ENCODE data around the gene CREB3L1. TPM values are rescaled to one million over a fixed set of nuclear protein-coding genes. Genes with fewer than 3 reads are reported as not detected.

The CREB3L1 gene
- total RNA-seq, 1 donor from 2014 or later, result 12.5 TPM

DNA sequence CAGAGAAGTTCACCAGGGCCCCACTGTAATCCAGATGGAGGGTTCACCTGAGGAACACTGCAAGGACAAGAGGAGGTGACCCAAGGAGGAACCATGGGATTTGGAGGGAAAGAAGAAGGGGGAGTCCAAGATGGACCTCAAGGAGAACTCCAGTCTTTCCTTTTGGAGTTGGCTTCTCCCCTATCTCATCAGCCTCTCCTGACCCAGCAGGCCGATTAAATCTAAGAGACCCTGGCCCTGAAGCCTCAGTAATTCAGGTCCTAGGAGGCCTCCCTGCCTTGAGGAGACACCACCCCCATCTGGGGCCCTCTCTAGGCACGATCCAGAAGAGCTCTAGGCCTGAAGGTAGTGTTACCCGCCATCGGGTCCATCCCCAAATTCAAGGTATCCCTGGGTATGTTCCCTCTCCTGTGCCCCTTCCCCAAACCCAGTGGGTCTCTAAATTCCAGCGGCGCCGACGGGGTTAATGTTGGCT is 54.7 kb downstream of the CREB3L1 start:
- Histone ChIP-seq H3K27me3 (ENCODE audit: control insufficient read depth in 3 of 3, insufficient read depth in 3 of 3, low read length in 3 of 3) (peaks cover 42 to 56% (median 46%) of the 10 kb centered on the region in 3 donors), H3K9me3 (ENCODE audit: control insufficient read depth in 3 of 3, low read length in 3 of 3) (no peaks in the 10 kb centered on the region), H3K27ac (ENCODE audit: low read depth, low read length) (no peak overlapping the region), H3K9ac (ENCODE audit: low read depth in 1 of 3, low read length in 3 of 3) (peak overlapping the region in 1 of 3 donors; percentile 25), H3K36me3 (ENCODE audit: control insufficient read depth in 3 of 3, insufficient read depth in 3 of 3, low read length in 3 of 3) (no peaks in the 10 kb centered on the region), H3K4me1 (ENCODE audit: control insufficient read depth in 3 of 3, insufficient read depth in 3 of 3, low read length in 3 of 3) (peaks cover 7 to 9% (median 8%) of the 10 kb centered on the region in 3 donors), H3K4me3 (ENCODE audit: low read length in 3 of 3) (peak overlapping the region in 1 of 3 donors; percentile 29)

DNA sequence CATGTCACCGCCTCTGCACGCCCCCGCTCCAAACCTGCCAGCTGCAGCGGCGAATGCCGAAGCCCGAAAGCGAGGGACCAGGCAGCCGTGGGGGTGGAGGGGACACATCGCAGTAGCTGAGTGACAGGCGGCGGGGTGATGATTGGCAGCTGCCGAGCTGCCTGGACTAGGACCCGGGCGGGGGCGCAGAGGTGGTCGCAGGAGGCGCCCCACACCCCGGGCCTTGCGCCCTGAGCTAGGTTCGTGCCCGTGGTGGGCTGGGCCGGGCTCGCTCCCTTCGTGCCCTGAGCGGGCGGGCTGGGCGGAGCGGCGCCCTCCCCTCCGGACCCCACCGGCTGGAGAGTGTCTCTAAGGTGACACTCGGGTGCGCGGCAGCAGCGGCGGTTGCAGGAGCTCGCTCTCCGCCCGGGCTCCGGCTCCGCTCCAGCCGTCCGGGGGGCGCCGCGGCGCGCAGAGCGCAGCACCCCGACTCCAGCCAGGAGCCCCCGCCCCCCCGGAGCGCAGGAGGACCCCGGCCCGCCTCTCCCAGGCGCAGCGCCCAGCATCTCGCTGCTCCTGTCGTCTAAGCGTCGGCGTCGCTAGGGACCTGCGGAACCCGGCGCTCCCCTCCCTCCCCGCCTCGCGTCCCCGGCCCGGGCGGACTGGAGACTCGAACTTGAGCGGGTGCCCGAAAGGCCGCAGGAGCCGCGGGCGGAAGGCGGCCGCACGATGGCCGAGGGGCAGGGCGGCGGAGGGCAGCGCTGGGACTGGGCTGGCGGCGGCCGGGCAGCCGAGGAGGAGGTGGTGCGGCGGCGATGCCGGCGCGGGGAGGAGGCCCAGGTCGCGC is 55.3 kb downstream of the CREB3L1 start:
- Histone ChIP-seq H3K27ac (ENCODE audit: low read depth, low read length) (no peak overlapping the region), H3K4me1 (ENCODE audit: control insufficient read depth in 3 of 3, insufficient read depth in 3 of 3, low read length in 3 of 3) (peaks cover 7 to 9% (median 8%) of the 10 kb centered on the region in 3 donors), H3K36me3 (ENCODE audit: control insufficient read depth in 3 of 3, insufficient read depth in 3 of 3, low read length in 3 of 3) (no peaks in the 10 kb centered on the region), H3K9me3 (ENCODE audit: control insufficient read depth in 3 of 3, low read length in 3 of 3) (no peaks in the 10 kb centered on the region), H3K27me3 (ENCODE audit: control insufficient read depth in 3 of 3, insufficient read depth in 3 of 3, low read length in 3 of 3) (peaks cover 42 to 56% (median 46%) of the 10 kb centered on the region in 3 donors), H3K9ac (ENCODE audit: low read depth in 1 of 3, low read length in 3 of 3) (peak overlapping the region in 1 of 3 donors; percentile 25), H3K4me3 (ENCODE audit: low read length in 3 of 3) (peak overlapping the region in 2 of 3 donors; percentile 17 to 45)

DNA sequence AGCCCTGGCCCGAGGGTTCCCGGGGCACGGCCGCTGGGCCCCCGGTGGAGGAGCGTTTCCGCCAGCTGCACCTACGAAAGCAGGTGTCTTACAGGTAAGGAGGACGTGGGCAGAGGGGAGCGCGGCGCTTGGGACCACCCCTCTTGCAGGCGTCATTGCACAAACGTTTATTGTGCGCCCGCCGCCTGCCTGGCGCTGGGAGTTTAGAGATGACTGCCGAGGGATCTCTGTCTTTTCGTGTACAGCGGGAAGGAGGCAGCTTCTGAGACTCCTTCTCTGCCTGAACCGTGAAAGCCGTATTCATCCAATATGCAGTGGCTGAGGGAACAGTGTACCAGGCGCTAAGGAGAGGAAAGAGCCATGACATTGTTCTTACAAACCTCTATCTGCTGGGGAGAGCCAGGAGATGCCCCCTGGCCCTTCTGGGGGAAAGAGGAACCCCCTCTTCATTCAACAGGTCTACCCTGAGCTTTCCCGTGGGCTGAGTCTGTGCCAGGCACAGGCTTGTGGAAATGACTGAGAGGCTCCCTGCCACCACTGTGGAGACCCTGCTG is 56.0 kb downstream of the CREB3L1 start:
- no peak overlapping the region for H3K9ac ChIP-seq (ENCODE audit: low read depth in 1 of 3, low read length in 3 of 3)
- H3K4me1 ChIP-seq (ENCODE audit: control insufficient read depth in 3 of 3, insufficient read depth in 3 of 3, low read length in 3 of 3), result peaks cover 9 to 11% (median 9%) of the 10 kb centered on the region in 3 donors
- H3K4me3 ChIP-seq (ENCODE audit: low read length in 3 of 3), result peak overlapping the region in 2 of 3 donors; percentile 17 to 45
- H3K27ac ChIP-seq (ENCODE audit: low read depth, low read length), result no peak overlapping the region
- H3K36me3 ChIP-seq (ENCODE audit: control insufficient read depth in 3 of 3, insufficient read depth in 3 of 3, low read length in 3 of 3), result no peaks in the 10 kb centered on the region
- H3K9me3 ChIP-seq (ENCODE audit: control insufficient read depth in 3 of 3, low read length in 3 of 3), result no peaks in the 10 kb centered on the region
- peaks cover 42 to 56% (median 46%) of the 10 kb centered on the region in 3 donors for H3K27me3 ChIP-seq (ENCODE audit: control insufficient read depth in 3 of 3, insufficient read depth in 3 of 3, low read length in 3 of 3)

DNA sequence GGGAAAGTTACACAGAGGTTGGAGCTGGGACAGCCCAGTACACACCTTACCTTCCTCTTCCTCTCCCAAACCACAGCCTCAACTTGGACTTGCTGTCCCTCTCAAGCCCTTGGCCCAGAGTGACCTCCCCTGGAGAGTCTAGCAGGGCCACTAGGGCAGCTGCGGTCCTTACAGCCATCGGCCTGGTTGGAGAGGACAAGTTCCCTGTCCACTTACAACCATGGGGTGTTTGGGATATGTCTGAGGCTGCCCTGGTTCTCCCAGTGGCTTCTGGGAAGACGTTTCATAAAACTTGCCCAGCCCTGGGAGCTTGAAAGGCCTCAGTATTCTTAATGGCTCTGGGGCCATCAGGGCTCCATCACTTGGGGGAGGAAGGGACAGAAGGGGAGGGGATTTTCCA is 56.7 kb downstream of the CREB3L1 start:
- H3K27me3 ChIP-seq (ENCODE audit: control insufficient read depth in 3 of 3, insufficient read depth in 3 of 3, low read length in 3 of 3), result peaks cover 42 to 56% (median 46%) of the 10 kb centered on the region in 3 donors

DNA sequence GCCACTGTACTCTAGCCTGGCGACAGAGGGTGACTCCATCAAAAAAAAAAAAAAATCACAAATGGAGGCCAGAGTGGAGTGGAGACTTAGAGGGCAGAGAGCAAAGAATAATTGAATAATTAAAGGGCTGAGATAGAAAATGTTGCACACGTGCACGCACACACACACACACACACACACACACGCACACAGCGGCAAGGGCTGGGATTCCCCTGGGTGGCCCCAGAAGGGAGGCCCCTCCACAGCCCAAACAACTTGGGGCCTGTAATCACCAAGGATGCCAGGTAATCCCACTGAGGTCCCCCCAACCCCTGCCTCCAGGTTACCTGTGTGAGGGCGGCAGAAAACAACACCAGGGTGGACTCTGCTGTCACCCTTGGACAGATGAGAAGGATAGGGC is 57.8 kb downstream of the CREB3L1 start:
- Histone ChIP-seq H3K4me1 (ENCODE audit: control insufficient read depth in 3 of 3, insufficient read depth in 3 of 3, low read length in 3 of 3) (peaks cover 27 to 29% (median 27%) of the 10 kb centered on the region in 3 donors), H3K27ac (ENCODE audit: low read depth, low read length) (no peak overlapping the region)

More for the DNA sequence above, 56.7 kb downstream of the CREB3L1 start:
- Histone ChIP-seq H3K9me3 (ENCODE audit: control insufficient read depth in 3 of 3, low read length in 3 of 3) (no peaks in the 10 kb centered on the region), H3K4me1 (ENCODE audit: control insufficient read depth in 3 of 3, insufficient read depth in 3 of 3, low read length in 3 of 3) (peaks cover 16 to 19% (median 17%) of the 10 kb centered on the region in 3 donors), H3K27ac (ENCODE audit: low read depth, low read length) (no peak overlapping the region), H3K36me3 (ENCODE audit: control insufficient read depth in 3 of 3, insufficient read depth in 3 of 3, low read length in 3 of 3) (no peaks in the 10 kb centered on the region), H3K9ac (ENCODE audit: low read depth in 1 of 3, low read length in 3 of 3) (no peak overlapping the region), H3K4me3 (ENCODE audit: low read length in 3 of 3) (no peak overlapping the region)

DNA sequence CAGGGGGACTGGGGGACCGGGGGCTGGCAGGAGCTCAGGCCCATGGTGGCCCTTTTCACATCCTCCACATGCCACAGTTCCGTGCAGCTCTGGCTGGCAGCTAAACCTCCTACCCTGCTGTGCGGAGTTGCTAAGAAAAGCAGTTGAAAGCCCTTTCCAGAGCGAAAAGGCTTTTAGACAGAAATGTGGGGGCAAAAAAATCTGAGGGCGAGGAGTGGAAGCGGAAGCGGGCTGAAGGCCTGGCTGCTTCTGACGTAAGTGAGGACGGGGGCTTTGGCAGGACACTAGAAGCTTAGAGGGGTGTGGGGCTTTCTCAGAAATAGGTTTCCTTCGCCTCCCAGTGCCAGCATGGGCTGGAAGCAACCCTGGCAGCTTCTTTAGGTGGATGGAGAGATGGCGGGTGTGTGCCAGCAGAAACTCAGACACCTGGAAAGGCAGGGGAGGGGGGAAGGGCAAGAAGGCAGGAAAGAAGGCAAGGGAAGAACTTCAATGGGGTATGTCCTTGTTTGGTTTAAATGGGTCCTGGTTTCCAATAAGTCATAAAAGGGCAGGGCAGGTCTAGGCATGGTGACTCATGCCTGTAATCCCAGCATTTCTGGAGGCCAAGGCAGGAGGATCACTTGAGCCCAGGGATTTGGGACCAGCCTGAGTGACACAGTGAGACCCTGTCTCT is 58.6 kb downstream of the CREB3L1 start:
- Histone ChIP-seq H3K9me3 (ENCODE audit: control insufficient read depth in 3 of 3, low read length in 3 of 3) (no peaks in the 10 kb centered on the region), H3K4me3 (ENCODE audit: low read length in 3 of 3) (no peak overlapping the region), H3K27ac (ENCODE audit: low read depth, low read length) (no peak overlapping the region), H3K27me3 (ENCODE audit: control insufficient read depth in 3 of 3, insufficient read depth in 3 of 3, low read length in 3 of 3) (peaks cover 29 to 38% (median 32%) of the 10 kb centered on the region in 3 donors), H3K4me1 (ENCODE audit: control insufficient read depth in 3 of 3, insufficient read depth in 3 of 3, low read length in 3 of 3) (peaks cover 27 to 37% (median 30%) of the 10 kb centered on the region in 3 donors), H3K9ac (ENCODE audit: low read depth in 1 of 3, low read length in 3 of 3) (no peak overlapping the region), H3K36me3 (ENCODE audit: control insufficient read depth in 3 of 3, insufficient read depth in 3 of 3, low read length in 3 of 3) (no peaks in the 10 kb centered on the region)

More for the DNA sequence above, 57.8 kb downstream of the CREB3L1 start:
- no peaks in the 10 kb centered on the region for H3K36me3 ChIP-seq (ENCODE audit: control insufficient read depth in 3 of 3, insufficient read depth in 3 of 3, low read length in 3 of 3)
- H3K9me3 ChIP-seq (ENCODE audit: control insufficient read depth in 3 of 3, low read length in 3 of 3), result no peaks in the 10 kb centered on the region
- no peak overlapping the region for H3K9ac ChIP-seq (ENCODE audit: low read depth in 1 of 3, low read length in 3 of 3)
- H3K27me3 ChIP-seq (ENCODE audit: control insufficient read depth in 3 of 3, insufficient read depth in 3 of 3, low read length in 3 of 3), result peaks cover 35 to 45% (median 38%) of the 10 kb centered on the region in 3 donors
- H3K4me3 ChIP-seq (ENCODE audit: low read length in 3 of 3), result no peak overlapping the region

DNA sequence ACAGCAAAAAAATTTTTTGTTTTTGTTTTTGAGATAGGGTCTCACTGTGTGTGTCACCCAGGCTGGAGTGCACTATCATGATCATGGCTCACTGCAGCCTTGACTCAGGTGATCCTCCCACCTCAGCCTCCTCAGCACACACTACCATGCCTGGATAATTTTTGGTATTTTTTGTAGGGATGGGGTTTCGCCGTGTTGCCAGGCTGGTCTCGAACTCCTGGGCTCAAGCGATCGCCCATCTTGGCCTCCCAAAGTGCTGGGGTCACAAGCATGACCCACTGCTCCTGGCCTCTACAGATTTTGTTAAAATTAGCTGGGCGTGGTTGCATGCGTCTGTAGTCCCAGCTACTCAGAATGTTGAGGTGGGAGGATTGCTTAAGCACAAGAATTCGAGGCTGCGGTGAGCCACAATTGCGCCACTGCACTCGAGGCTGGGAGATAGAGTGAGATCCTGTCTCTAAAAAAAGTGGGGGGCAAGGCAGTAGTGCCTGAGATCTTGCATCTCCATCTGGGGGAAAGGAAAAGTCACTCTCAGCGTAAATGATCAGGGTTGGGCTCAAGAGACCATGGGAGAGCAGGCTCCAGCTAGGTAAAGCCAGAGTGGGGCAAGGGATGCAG is 59.2 kb downstream of the CREB3L1 start:
- no peak overlapping the region for H3K4me3 ChIP-seq (ENCODE audit: low read length in 3 of 3)
- H3K4me1 ChIP-seq (ENCODE audit: control insufficient read depth in 3 of 3, insufficient read depth in 3 of 3, low read length in 3 of 3), result peaks cover 27 to 39% (median 32%) of the 10 kb centered on the region in 3 donors
- H3K27me3 ChIP-seq (ENCODE audit: control insufficient read depth in 3 of 3, insufficient read depth in 3 of 3, low read length in 3 of 3), result peaks cover 24 to 31% (median 26%) of the 10 kb centered on the region in 3 donors
- H3K9ac ChIP-seq (ENCODE audit: low read depth in 1 of 3, low read length in 3 of 3), result no peak overlapping the region
- H3K27ac ChIP-seq (ENCODE audit: low read depth, low read length), result no peak overlapping the region
- H3K9me3 ChIP-seq (ENCODE audit: control insufficient read depth in 3 of 3, low read length in 3 of 3), result no peaks in the 10 kb centered on the region
- no peaks in the 10 kb centered on the region for H3K36me3 ChIP-seq (ENCODE audit: control insufficient read depth in 3 of 3, insufficient read depth in 3 of 3, low read length in 3 of 3)

DNA sequence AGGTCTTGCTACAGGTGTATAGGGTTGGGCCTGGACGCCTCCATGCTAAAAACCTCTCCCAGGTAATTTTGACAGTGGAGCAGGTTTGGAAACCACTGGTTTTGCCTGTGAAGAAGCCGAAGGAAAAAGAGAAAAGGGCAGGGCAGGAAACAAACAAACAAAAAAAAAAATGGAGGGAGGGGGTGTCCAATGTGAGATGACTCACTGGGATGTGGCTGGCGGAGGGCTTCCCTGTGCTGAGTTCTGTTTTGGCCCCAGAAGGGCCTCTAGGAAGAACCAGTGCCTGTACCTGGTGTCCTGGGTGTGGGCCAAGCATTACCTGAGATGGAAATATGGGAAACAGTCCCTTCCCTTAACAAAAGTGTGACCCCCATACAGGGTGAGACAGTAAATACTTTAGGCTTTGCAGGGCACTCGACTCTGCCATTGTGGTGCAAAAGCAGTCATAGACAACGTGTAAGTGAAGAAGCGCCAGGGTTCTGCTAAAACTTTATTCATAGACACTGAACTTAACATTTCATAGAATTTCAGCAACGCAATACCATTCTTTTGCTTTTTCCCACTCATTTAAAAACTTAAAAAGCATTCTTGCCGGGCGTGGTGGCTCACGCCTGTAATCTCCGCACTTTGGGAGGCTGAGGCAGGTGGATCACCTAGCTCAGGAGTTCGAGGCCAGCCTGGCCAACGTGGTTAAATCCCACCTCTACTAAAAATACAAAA is 60.3 kb downstream of the CREB3L1 start:
- H3K27me3 ChIP-seq (ENCODE audit: control insufficient read depth in 3 of 3, insufficient read depth in 3 of 3, low read length in 3 of 3), result peaks cover 14 to 20% (median 15%) of the 10 kb centered on the region in 3 donors
- no peak overlapping the region for H3K9ac ChIP-seq (ENCODE audit: low read depth in 1 of 3, low read length in 3 of 3)
- no peaks in the 10 kb centered on the region for H3K9me3 ChIP-seq (ENCODE audit: control insufficient read depth in 3 of 3, low read length in 3 of 3)
- no peak overlapping the region for H3K4me3 ChIP-seq (ENCODE audit: low read length in 3 of 3)
- H3K27ac ChIP-seq (ENCODE audit: low read depth, low read length), result no peak overlapping the region
- no peaks in the 10 kb centered on the region for H3K36me3 ChIP-seq (ENCODE audit: control insufficient read depth in 3 of 3, insufficient read depth in 3 of 3, low read length in 3 of 3)
- peaks cover 28 to 44% (median 37%) of the 10 kb centered on the region in 3 donors for H3K4me1 ChIP-seq (ENCODE audit: control insufficient read depth in 3 of 3, insufficient read depth in 3 of 3, low read length in 3 of 3)

DNA sequence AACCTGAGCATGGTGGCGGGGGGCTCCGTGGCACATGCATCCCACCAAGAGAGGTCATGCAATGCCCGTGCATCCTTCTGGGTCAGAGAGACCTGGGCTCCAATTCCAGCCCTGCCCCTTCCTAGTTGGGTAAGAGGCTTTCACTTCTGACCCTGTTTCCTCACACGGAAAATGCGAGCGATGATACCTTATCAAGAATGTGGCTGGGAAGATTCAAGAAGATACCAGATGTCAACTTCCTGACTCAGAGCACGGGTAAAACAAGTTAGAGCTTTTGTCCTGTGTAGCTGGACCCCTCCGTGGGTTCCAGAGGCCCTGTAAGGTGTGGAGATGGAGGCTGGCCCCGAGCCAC is 61.1 kb downstream of the CREB3L1 start:
- peak overlapping the region; percentile 59 to 72 (median 66) for H3K4me3 ChIP-seq (ENCODE audit: low read length in 3 of 3)
- H3K9ac ChIP-seq (ENCODE audit: low read depth in 1 of 3, low read length in 3 of 3), result peak overlapping the region; percentile 55 to 81 (median 57)
- no peaks in the 10 kb centered on the region for H3K9me3 ChIP-seq (ENCODE audit: control insufficient read depth in 3 of 3, low read length in 3 of 3)
- H3K36me3 ChIP-seq (ENCODE audit: control insufficient read depth in 3 of 3, insufficient read depth in 3 of 3, low read length in 3 of 3), result no peaks in the 10 kb centered on the region
- peaks cover 6 to 12% (median 9%) of the 10 kb centered on the region in 3 donors for H3K27me3 ChIP-seq (ENCODE audit: control insufficient read depth in 3 of 3, insufficient read depth in 3 of 3, low read length in 3 of 3)
- peaks cover 24 to 40% (median 37%) of the 10 kb centered on the region in 3 donors for H3K4me1 ChIP-seq (ENCODE audit: control insufficient read depth in 3 of 3, insufficient read depth in 3 of 3, low read length in 3 of 3)
- H3K27ac ChIP-seq (ENCODE audit: low read depth, low read length), result peak overlapping the region; percentile 86

Measured in skeletal muscle tissue (tissue), 4 donors.